H9 (cell line): ENCODE measurements around the gene PGM2L1. TPM values are rescaled to one million over a fixed set of nuclear protein-coding genes. Genes with fewer than 3 reads are reported as not detected.

Source experiments
- DNase-seq: peaks from one replicate; pipeline ENCODE4 v3.0.0-alpha.2; 2017
- H2AFZ ChIP-seq: one replicate; pipeline ENCODE4 v1.6.1; 2013; ENCODE audit warnings: mild to moderate bottlenecking, low read length, control low read depth, moderate library complexity
- H2AK5ac ChIP-seq: 2 replicates; pipeline ENCODE4 v1.6.1; 2013; ENCODE audit warnings: low read length, control low read depth, mixed read lengths; ENCODE audit not compliant: insufficient read length
- H2BK120ac ChIP-seq: one replicate; pipeline ENCODE4 v1.6.1; 2013; ENCODE audit warnings: low read depth, mild to moderate bottlenecking, low read length, control low read depth, inconsistent platforms; ENCODE audit not compliant: poor library complexity, severe bottlenecking
- H2BK12ac ChIP-seq: 2 replicates; pipeline ENCODE4 v1.6.1; 2013; ENCODE audit warnings: low read length, control low read depth, mixed read lengths, low read depth; ENCODE audit not compliant: insufficient read length
- H2BK15ac ChIP-seq: 2 replicates; pipeline ENCODE4 v1.6.1; 2013; ENCODE audit warnings: low read depth, low read length, control low read depth
- H2BK20ac ChIP-seq: one replicate; pipeline ENCODE4 v1.6.1; 2013; ENCODE audit warnings: low read depth, mild to moderate bottlenecking, low read length, control low read depth, inconsistent platforms; ENCODE audit not compliant: poor library complexity, severe bottlenecking
- H2BK5ac ChIP-seq: 2 replicates; pipeline ENCODE4 v1.6.1; 2013; ENCODE audit warnings: low read length, control low read depth, mixed read lengths; ENCODE audit not compliant: insufficient read length
- H3K14ac ChIP-seq: 2 replicates; pipeline ENCODE4 v1.6.1; 2013; ENCODE audit warnings: low read length, control low read depth; ENCODE audit not compliant: insufficient read depth
- H3K18ac ChIP-seq: 2 replicates; pipeline ENCODE4 v1.6.1; 2013; ENCODE audit warnings: low read depth, mild to moderate bottlenecking, mixed read lengths, low read length, control low read depth; ENCODE audit not compliant: insufficient read length
- H3K23ac ChIP-seq: 2 replicates; pipeline ENCODE4 v1.6.1; 2013; ENCODE audit warnings: low read length, control low read depth, mixed read lengths, low read depth; ENCODE audit not compliant: insufficient read length
- H3K23me2 ChIP-seq: 2 replicates; pipeline ENCODE4 v1.6.1; 2013; ENCODE audit warnings: low read depth, mild to moderate bottlenecking, mixed read lengths, low read length, control low read depth; ENCODE audit not compliant: insufficient read length, poor library complexity, severe bottlenecking
- H3K27ac ChIP-seq: 2 replicates; pipeline ENCODE4 v1.5.1; 2013; ENCODE audit warnings: low read length, control low read depth, mixed read lengths, low read depth; ENCODE audit not compliant: insufficient read length
- H3K27me3 ChIP-seq: 2 replicates; pipeline ENCODE4 v1.6.1; 2013; ENCODE audit warnings: low read length, control low read depth, inconsistent platforms; ENCODE audit not compliant: insufficient read depth
- H3K4ac ChIP-seq: 2 replicates; pipeline ENCODE4 v1.6.1; 2013; ENCODE audit warnings: low read depth, mild to moderate bottlenecking, control low read depth, inconsistent platforms, low read length, moderate library complexity
- H3K4me1 ChIP-seq: 2 replicates; pipeline ENCODE4 v1.6.1; 2013; ENCODE audit warnings: low read length, control low read depth, inconsistent platforms; ENCODE audit not compliant: insufficient read depth
- H3K4me2 ChIP-seq: 2 replicates; pipeline ENCODE4 v1.6.1; 2013; ENCODE audit warnings: low read length, control low read depth, mixed read lengths; ENCODE audit not compliant: insufficient read length, insufficient read depth
- H3K56ac ChIP-seq: 2 replicates; pipeline ENCODE4 v1.6.1; 2013; ENCODE audit warnings: low read depth, mild to moderate bottlenecking, mixed read lengths, low read length, control low read depth; ENCODE audit not compliant: insufficient read length
- H3K79me1 ChIP-seq: 2 replicates; pipeline ENCODE4 v1.6.1; 2013; ENCODE audit warnings: low read depth, mild to moderate bottlenecking, moderate library complexity, low read length, control low read depth, inconsistent platforms; ENCODE audit not compliant: insufficient read depth, poor library complexity, severe bottlenecking
- H3K79me2 ChIP-seq: 2 replicates; pipeline ENCODE4 v1.6.1; 2013; ENCODE audit warnings: low read length, control low read depth, inconsistent platforms; ENCODE audit not compliant: insufficient read depth
- H3K9ac ChIP-seq: 2 replicates; pipeline ENCODE4 v1.6.1; 2013; ENCODE audit warnings: low read length, control low read depth, mixed read lengths; ENCODE audit not compliant: insufficient read length; ENCODE audit errors: extremely low read depth
- H3K9me3 ChIP-seq: one replicate; pipeline ENCODE4 v1.6.1; 2013; ENCODE audit warnings: low read depth, low read length, inconsistent platforms; ENCODE audit not compliant: control insufficient read depth
- H3T11ph ChIP-seq: one replicate; pipeline ENCODE4 v1.6.1; 2013; ENCODE audit warnings: mild to moderate bottlenecking, low read length, control low read depth, inconsistent platforms
- H4K20me1 ChIP-seq: one replicate; pipeline ENCODE4 v1.6.1; 2013; ENCODE audit not compliant: control insufficient read depth, insufficient read length, insufficient read depth
- H4K5ac ChIP-seq: 2 replicates; pipeline ENCODE4 v1.6.1; 2013; ENCODE audit warnings: low read depth, mild to moderate bottlenecking, mixed read lengths, low read length, control low read depth; ENCODE audit not compliant: insufficient read length
- H4K8ac ChIP-seq: replicated peaks from 2 replicates; pipeline ENCODE4 v1.6.1; 2013; ENCODE audit warnings: low read length, control low read depth, mixed read lengths, low read depth; ENCODE audit not compliant: insufficient read length
- H4K91ac ChIP-seq: 2 replicates; pipeline ENCODE4 v1.6.1; 2013; ENCODE audit warnings: low read depth, mild to moderate bottlenecking, moderate library complexity, mixed read lengths, low read length, control low read depth; ENCODE audit not compliant: insufficient read length
- H3K27ac Mint-ChIP-seq, 3 experiments: 2 replicates in 2 of 3; 3 replicates in 1 of 3; pipeline ENCODE4 v1.8.0; 2020 to 2021; ENCODE audit warnings: mixed read lengths in 3 of 3, mild to moderate bottlenecking in 1 of 3, moderate library complexity in 1 of 3
- H3K27me3 Mint-ChIP-seq: 2 replicates; pipeline ENCODE4 v1.8.0; 2021; ENCODE audit warnings: low read depth, mild to moderate bottlenecking, moderate library complexity, mixed read lengths
- H3K36me3 Mint-ChIP-seq, 3 experiments: 2 replicates in 2 of 3; 3 replicates in 1 of 3; pipeline ENCODE4 v1.8.0; 2020 to 2021; ENCODE audit warnings: low read depth in 3 of 3, mixed read lengths in 3 of 3; ENCODE audit not compliant: insufficient read depth in 1 of 3
- H3K4me1 Mint-ChIP-seq, 2 experiments: 2 replicates each; pipeline ENCODE4 v1.8.0; 2020; ENCODE audit warnings: mixed read lengths in 2 of 2
- H3K4me3 Mint-ChIP-seq, 2 experiments: 2 replicates in 1 of 2; 3 replicates in 1 of 2; pipeline ENCODE4 v1.8.0; 2020 to 2021; ENCODE audit warnings: mild to moderate bottlenecking in 2 of 2, mixed read lengths in 2 of 2, moderate library complexity in 1 of 2
- H3K9me3 Mint-ChIP-seq, 2 experiments: 2 replicates in 1 of 2; 3 replicates in 1 of 2; pipeline ENCODE4 v1.8.0; 2020; ENCODE audit warnings: mild to moderate bottlenecking in 2 of 2, mixed read lengths in 2 of 2, moderate library complexity in 1 of 2
- WGBS: extraction: QIAGEN DNeasy Blood & Tissue Kit; methylation state at CpG from one replicate; pipeline ENCODE4 v1.1.7; 2013; ENCODE audit warnings: missing lambda C conversion rate, low lambda C conversion rate, mixed read lengths; ENCODE audit not compliant: insufficient read length; ENCODE audit errors: extremely low coverage; 5-methylcytosine and 5-hydroxymethylcytosine counted together
- total RNA-seq: library from RNA; stranded (reverse); gene quantifications from 2 replicates; pipeline ENCODE4 v1.2.1, GENCODE V29; 2021
- TF ChIP-seq, protein P1 (sequence below): fragments of 200-600 bp; sonication (generic); conservative IDR thresholded peaks from 3 replicates; pipeline ENCODE4 v1.8.0; 2021; ENCODE audit warnings: antibody characterized with exemption, mild to moderate bottlenecking

The PGM2L1 gene
- total RNA-seq, 1 experiment from 2014 or later: 16.9 TPM

DNA sequence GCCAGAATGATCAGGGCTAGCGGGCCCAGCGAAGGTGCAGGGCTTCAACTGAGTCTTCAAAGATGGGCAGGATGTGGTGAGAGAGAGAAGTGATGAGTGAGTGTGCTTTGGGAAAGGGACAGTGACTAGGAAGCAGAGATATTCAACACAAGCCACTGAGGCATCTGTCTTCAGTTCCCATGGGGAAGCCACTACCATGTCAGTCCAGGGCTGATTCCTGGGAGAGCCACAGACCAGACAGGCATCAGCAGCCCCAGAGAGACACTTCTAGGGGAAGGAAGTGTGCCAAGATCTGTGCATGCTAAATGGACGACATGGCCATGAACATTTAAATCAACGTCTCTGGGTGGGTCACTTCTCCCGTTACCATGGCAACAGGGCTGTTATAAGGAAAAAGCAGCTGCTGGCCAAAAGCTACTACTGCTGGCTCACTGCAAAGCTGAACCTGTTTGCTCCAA lies 115.3 kb downstream of the PGM2L1 start:
- WGBS: no CpG with 5 or more reads among the region's 5 CpGs
- no peak for DNase-seq
- no peaks in the 10 kb centered on the region for H3K36me3 Mint-ChIP-seq

More for the DNA sequence above, 115.3 kb downstream of the PGM2L1 start:
- Histone ChIP-seq H2BK20ac (no peak overlapping the region), H2AK5ac (no peak overlapping the region), H3K27ac (no peak overlapping the region), H4K91ac (no peak overlapping the region), H3K14ac (no peak overlapping the region), H3K18ac (no peak overlapping the region), H2BK120ac (no peak overlapping the region), H3K79me1 (no peaks in the 10 kb centered on the region), H4K5ac (no peak overlapping the region), H2BK5ac (no peak overlapping the region), H3K23ac (no peak overlapping the region), H3T11ph (no peak overlapping the region), H2AFZ (no peak overlapping the region), H3K27me3 (no peaks in the 10 kb centered on the region), H2BK15ac (no peak overlapping the region), H3K4me1 (no peaks in the 10 kb centered on the region), H3K4me2 (no peak overlapping the region), H4K20me1 (no peaks in the 10 kb centered on the region), H3K4ac (no peak overlapping the region), H3K9ac (no peak overlapping the region), H2BK12ac (no peak overlapping the region), H3K79me2 (no peaks in the 10 kb centered on the region), H3K9me3 (no peaks in the 10 kb centered on the region), H3K23me2 (no peaks in the 10 kb centered on the region), H4K8ac (no peak overlapping the region), H3K56ac (no peak overlapping the region)
- H3K27ac Mint-ChIP-seq: no peak overlapping the region
- H3K27me3 Mint-ChIP-seq: no peaks in the 10 kb centered on the region; the same call in 1 of the 2 replicates
- H3K4me3 Mint-ChIP-seq: no peak overlapping the region
- H3K9me3 Mint-ChIP-seq: no peaks in the 10 kb centered on the region
- no peaks in the 10 kb centered on the region for H3K4me1 Mint-ChIP-seq
- TF ChIP-seq, protein P1, sequence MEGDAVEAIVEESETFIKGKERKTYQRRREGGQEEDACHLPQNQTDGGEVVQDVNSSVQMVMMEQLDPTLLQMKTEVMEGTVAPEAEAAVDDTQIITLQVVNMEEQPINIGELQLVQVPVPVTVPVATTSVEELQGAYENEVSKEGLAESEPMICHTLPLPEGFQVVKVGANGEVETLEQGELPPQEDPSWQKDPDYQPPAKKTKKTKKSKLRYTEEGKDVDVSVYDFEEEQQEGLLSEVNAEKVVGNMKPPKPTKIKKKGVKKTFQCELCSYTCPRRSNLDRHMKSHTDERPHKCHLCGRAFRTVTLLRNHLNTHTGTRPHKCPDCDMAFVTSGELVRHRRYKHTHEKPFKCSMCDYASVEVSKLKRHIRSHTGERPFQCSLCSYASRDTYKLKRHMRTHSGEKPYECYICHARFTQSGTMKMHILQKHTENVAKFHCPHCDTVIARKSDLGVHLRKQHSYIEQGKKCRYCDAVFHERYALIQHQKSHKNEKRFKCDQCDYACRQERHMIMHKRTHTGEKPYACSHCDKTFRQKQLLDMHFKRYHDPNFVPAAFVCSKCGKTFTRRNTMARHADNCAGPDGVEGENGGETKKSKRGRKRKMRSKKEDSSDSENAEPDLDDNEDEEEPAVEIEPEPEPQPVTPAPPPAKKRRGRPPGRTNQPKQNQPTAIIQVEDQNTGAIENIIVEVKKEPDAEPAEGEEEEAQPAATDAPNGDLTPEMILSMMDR: no peak
